CD14-positive monocyte (primary cell): ENCODE results near the gene ATP2C2. TPM values are rescaled to one million over a fixed set of nuclear protein-coding genes. Genes with fewer than 3 reads are reported as not detected.

Experiments
- DNase-seq, 3 donors: peaks; one replicate each; pipeline ENCODE4 v3.0.0-alpha.2; 2011 to 2022
- H2AFZ ChIP-seq: 2 replicates; pipeline ENCODE4 v1.6.0; 2012; ENCODE audit warnings: mild to moderate bottlenecking, low read depth, low read length, inconsistent platforms; ENCODE audit not compliant: insufficient read depth, poor library complexity, severe bottlenecking
- H3K27ac ChIP-seq, 2 donors: 1 replicate in 1 of 2; 2 replicates in 1 of 2; pipeline ENCODE4 v1.5.1; 2012 to 2013; ENCODE audit warnings: low read length in 2 of 2, control low read depth in 1 of 2, inconsistent platforms in 1 of 2, low read depth in 1 of 2, mild to moderate bottlenecking in 1 of 2
- H3K27me3 ChIP-seq, 2 donors: one replicate each; pipeline versions ENCODE4 v1.6.0 to v1.6.1; 2011 to 2013; ENCODE audit warnings: low read length in 2 of 2; ENCODE audit not compliant: control insufficient read depth in 2 of 2, insufficient read depth in 2 of 2
- H3K36me3 ChIP-seq, 2 donors: replicated peaks in 1 of 2; 1 replicate in 1 of 2; 2 replicates in 1 of 2; pipeline versions ENCODE4 v1.5.1 to v1.6.1; 2012 to 2013; ENCODE audit warnings: low read length in 2 of 2, control low read depth in 1 of 2, inconsistent platforms in 1 of 2, mild to moderate bottlenecking in 1 of 2; ENCODE audit not compliant: insufficient read depth in 2 of 2, control insufficient read depth in 1 of 2
- H3K4me1 ChIP-seq, 2 donors: 1 replicate in 1 of 2; 2 replicates in 1 of 2; pipeline versions ENCODE4 v1.5.1 to v1.6.1; 2012 to 2013; ENCODE audit warnings: low read length in 2 of 2, control low read depth in 1 of 2, inconsistent platforms in 1 of 2, mild to moderate bottlenecking in 1 of 2, moderate library complexity in 1 of 2; ENCODE audit not compliant: insufficient read depth in 2 of 2, control insufficient read depth in 1 of 2
- H3K4me2 ChIP-seq: replicated peaks from 2 replicates; pipeline ENCODE3; 2012; ENCODE audit warnings: low read length, moderate library complexity, mild to moderate bottlenecking; ENCODE audit not compliant: poor library complexity, severe bottlenecking; ENCODE audit errors: extremely low read depth
- H3K4me3 ChIP-seq, 3 experiments: fragments of 200-600 bp in 1 of 3; sonication (generic) in 1 of 3; replicated peaks in 1 of 3; 1 replicate in 2 of 3; 2 replicates in 1 of 3; pipeline ENCODE4 v1.5.1; 2011 to 2013; ENCODE audit warnings: low read length in 3 of 3, mild to moderate bottlenecking in 3 of 3, control low read depth in 2 of 3, low read depth in 2 of 3, inconsistent platforms in 1 of 3, moderate library complexity in 1 of 3
- H3K79me2 ChIP-seq: 2 replicates; pipeline ENCODE4 v1.6.0; 2012; ENCODE audit warnings: mild to moderate bottlenecking, control low read depth, inconsistent platforms, low read length, moderate library complexity; ENCODE audit not compliant: insufficient read depth
- H3K9ac ChIP-seq: 2 replicates; pipeline ENCODE4 v1.6.0; 2017; ENCODE audit warnings: low read length, mild to moderate bottlenecking; ENCODE audit not compliant: insufficient read depth, poor library complexity, severe bottlenecking
- H3K9me3 ChIP-seq, 2 donors: replicated peaks in 1 of 2; 1 replicate in 1 of 2; 2 replicates in 1 of 2; pipeline versions ENCODE4 v1.5.1 to v1.6.1; 2012 to 2013; ENCODE audit warnings: low read length in 2 of 2, control low read depth in 1 of 2; ENCODE audit not compliant: control insufficient read depth in 1 of 2, insufficient read depth in 1 of 2
- H4K20me1 ChIP-seq: 2 replicates; pipeline ENCODE4 v1.6.0; 2012; ENCODE audit warnings: mild to moderate bottlenecking, low read length, control low read depth, moderate library complexity; ENCODE audit not compliant: insufficient read depth
- H3K27ac Mint-ChIP-seq, 7 donors: one replicate each; pipeline ENCODE4 v1.8.0; 2020; ENCODE audit warnings: mild to moderate bottlenecking in 7 of 7, mixed read lengths in 7 of 7, moderate library complexity in 6 of 7, inconsistent platforms in 2 of 7
- H3K27me3 Mint-ChIP-seq, 3 donors: one replicate each; pipeline ENCODE4 v1.8.0; 2021 to 2022; ENCODE audit warnings: low read depth in 3 of 3, mild to moderate bottlenecking in 3 of 3, mixed read lengths in 3 of 3, moderate library complexity in 3 of 3, inconsistent platforms in 1 of 3
- H3K36me3 Mint-ChIP-seq, 2 donors: one replicate each; pipeline ENCODE4 v1.8.0; 2020; ENCODE audit warnings: mixed read lengths in 2 of 2, inconsistent platforms in 1 of 2, mild to moderate bottlenecking in 1 of 2
- H3K4me1 Mint-ChIP-seq: one replicate; pipeline ENCODE4 v1.8.0; 2020; ENCODE audit warnings: mild to moderate bottlenecking, mixed read lengths
- H3K4me3 Mint-ChIP-seq, 2 donors: one replicate each; pipeline ENCODE4 v1.8.0; 2020; ENCODE audit warnings: mild to moderate bottlenecking in 2 of 2, mixed read lengths in 2 of 2, moderate library complexity in 1 of 2
- H3K9me3 Mint-ChIP-seq, 7 donors: one replicate each; pipeline ENCODE4 v1.8.0; 2020 to 2022; ENCODE audit warnings: mixed read lengths in 7 of 7, mild to moderate bottlenecking in 6 of 7, moderate library complexity in 6 of 7, inconsistent platforms in 2 of 7
- CTCF ChIP-seq: fragments of 200-600 bp; IDR thresholded peaks from one replicate; pipeline ENCODE4 v1.8.0; 2022; ENCODE audit warnings: antibody characterized with exemption, mild to moderate bottlenecking
- WGBS: methylation state at CpG from one replicate; pipeline ENCODE4 v1.1.5; 2013; ENCODE audit warnings: missing lambda C conversion rate; ENCODE audit not compliant: insufficient coverage; 5-methylcytosine and 5-hydroxymethylcytosine counted together
- intact Hi-C, 2 donors: fragments of 100-400 bp; cut with micrococcal nuclease; formaldehyde crosslinking; loops; one replicate each; pipeline versions ENCODE4 v1.15.0 to v1.15.1; 2023
- polyA minus RNA-seq: library from RNA; depleted of rRNA, polyadenylated mRNA; stranded (reverse); fragments of >200 nt; gene quantifications from 2 replicates; pipeline ENCODE4 v1.2.3, GENCODE V29; 2012
- polyA plus RNA-seq, 3 donors: library from polyadenylated mRNA; depleted of rRNA in 1 of 3; unstranded in 2 of 3; stranded (reverse) in 1 of 3; fragments of 300-500 nt in 2 of 3; fragments of >200 nt in 1 of 3; fragmentation: Illumina TruSeq in 2 of 3; gene quantifications; 1 replicate in 2 of 3; 2 replicates in 1 of 3; pipeline ENCODE4 v1.2.3, GENCODE V29; 2012 to 2021
- total RNA-seq, 12 experiments: library from RNA in 1 of 12; stranded (reverse) in 1 of 12; fragments of 120-200 nt in 1 of 12; gene quantifications; one replicate each; pipeline ENCODE4 v1.2.4 and lab custom pipeline; 2013 to 2026; ENCODE audit warnings: mixed read lengths in 6 of 12, inconsistent platforms in 1 of 12

Gene ATP2C2
- not detected for total RNA-seq (2013)
- polyA plus RNA-seq (under 1 TPM in 1 of 3 donors, not detected in 2; 0.05 TPM), polyA minus RNA-seq (not detected in 2 replicates), total RNA-seq (lab: John Stamatoyannopoulos, UW) (0 to 1.7 (median 0.08) reads per million in 11 experiments)

- H3K9ac ChIP-seq, result no peak within 1 kb of the TSS
- Mint-ChIP-seq H3K27ac (no peak within 1 kb of the TSS), H3K9me3 (peaks cover 0 to 12% (median 3%) of the 10 kb centered on the region in 7 donors), H3K36me3 (peaks cover 0 to 4% of the 10 kb centered on the region in 2 donors), H3K27me3 (peaks cover 55 to 71% (median 69%) of the 10 kb centered on the region in 3 donors), H3K4me3 (peak within 1 kb of the TSS; percentile 31 to 86), H3K4me1 (peaks cover 13% of the 10 kb centered on the region)
- no peak within 1 kb of the TSS for H2AFZ ChIP-seq
- WGBS, result 3% methylated on average over 65 of the region's 66 CpGs
- no peak within 1 kb of the TSS for H3K4me3 ChIP-seq
- peaks cover 0 to 21% of the 10 kb centered on the region in 2 donors for H3K9me3 ChIP-seq
- H3K27ac ChIP-seq, result no peak within 1 kb of the TSS
- H3K4me2 ChIP-seq, result no peak within 1 kb of the TSS
- no peaks in the 10 kb centered on the region for H3K79me2 ChIP-seq
- H4K20me1 ChIP-seq, result no peaks in the 10 kb centered on the region
- intact Hi-C loops, result no loop called here
- peaks cover 9 to 15% of the 10 kb centered on the region in 2 donors for H3K4me1 ChIP-seq
- TF ChIP-seq CTCF, result no peak
- no peak for DNase-seq
- H3K36me3 ChIP-seq, result no peaks in the 10 kb centered on the region
- H3K27me3 ChIP-seq, result peaks cover 26 to 54% of the 10 kb centered on the region in 2 donors
Observed at GRCh38 chr16:84368308-84368996, at the start of gene ATP2C2. ATP2C2 (plus strand) TSS chr16:84368538; CDS start chr16:84368616, 78 bp downstream.

- peaks cover 0 to 3% of the 10 kb centered on the region in 2 donors for H3K27me3 ChIP-seq
- H3K27me3 Mint-ChIP-seq, result peaks cover 6 to 8% (median 7%) of the 10 kb centered on the region in 3 donors
- 96% methylated on average over 24 of the region's 24 CpGs for WGBS
- peaks cover 5% of the 10 kb centered on the region for H3K4me1 Mint-ChIP-seq
- intact Hi-C loops, result no loop called here
- no peak overlapping the region for H3K4me3 Mint-ChIP-seq
- H3K27ac Mint-ChIP-seq, result no peak overlapping the region
- no peak overlapping the region for H3K4me3 ChIP-seq
- H2AFZ ChIP-seq, result no peak overlapping the region
- H3K36me3 Mint-ChIP-seq, result no peaks in the 10 kb centered on the region
- no peak for DNase-seq
- H3K9me3 ChIP-seq, result peaks cover 9 to 16% of the 10 kb centered on the region in 2 donors
- no peak overlapping the region for H3K4me2 ChIP-seq
- no peak overlapping the region for H3K9ac ChIP-seq
- no peak overlapping the region for H3K27ac ChIP-seq
- H4K20me1 ChIP-seq, result no peaks in the 10 kb centered on the region
- no peaks in the 10 kb centered on the region for H3K36me3 ChIP-seq
- H3K79me2 ChIP-seq, result no peaks in the 10 kb centered on the region
- H3K9me3 Mint-ChIP-seq, result peaks cover 7 to 17% (median 12%) of the 10 kb centered on the region in 7 donors
- TF ChIP-seq CTCF, result no peak
- no peaks in the 10 kb centered on the region for H3K4me1 ChIP-seq
Observed at GRCh38 chr16:84319146-84319760, 49.1 kb upstream of the ATP2C2 start.
